Adipose tissue (tissue), 3 donors: ENCODE results near the gene CALML3. TPM values are rescaled to one million over a fixed set of nuclear protein-coding genes. Genes with fewer than 3 reads are reported as not detected.

Experiments
- H3K27ac ChIP-seq: one replicate; pipeline ENCODE4 v1.5.1; 2013; ENCODE audit warnings: low read depth, low read length
- WGBS, 3 donors: extraction: QIAGEN DNeasy Blood & Tissue Kit; methylation state at CpG; one replicate each; pipeline ENCODE4 v1.1.7; 2013; 5-methylcytosine and 5-hydroxymethylcytosine counted together
- polyA plus RNA-seq, 3 donors: library from polyadenylated mRNA; stranded (reverse); fragments of 200-250 nt; gene quantifications; one replicate each; pipeline ENCODE4 v1.2.3, GENCODE V29; 2013
- donor health status: healthy with polysubstance abuse.
- donor health status: Bipolar disorder and iron deficiency.
- donor health status: healthy.

The CALML3 gene
- polyA plus RNA-seq, 3 donors: 0.06 to 0.36 (median 0.22) TPM

GRCh38 chr10:5546891-5547680 is 22.3 kb downstream of the CALML3 start:
- 63 to 84% (median 80%) methylated on average over 7 of the region's 7 CpGs for WGBS, 3 donors
- H3K27ac ChIP-seq: no peak overlapping the region

GRCh38 chr10:5547681-5547930 is 22.8 kb downstream of the CALML3 start:
- WGBS, 3 donors: 24 to 38% (median 32%) methylated on average over 4 of the region's 4 CpGs
- no peak overlapping the region for H3K27ac ChIP-seq

DNA sequence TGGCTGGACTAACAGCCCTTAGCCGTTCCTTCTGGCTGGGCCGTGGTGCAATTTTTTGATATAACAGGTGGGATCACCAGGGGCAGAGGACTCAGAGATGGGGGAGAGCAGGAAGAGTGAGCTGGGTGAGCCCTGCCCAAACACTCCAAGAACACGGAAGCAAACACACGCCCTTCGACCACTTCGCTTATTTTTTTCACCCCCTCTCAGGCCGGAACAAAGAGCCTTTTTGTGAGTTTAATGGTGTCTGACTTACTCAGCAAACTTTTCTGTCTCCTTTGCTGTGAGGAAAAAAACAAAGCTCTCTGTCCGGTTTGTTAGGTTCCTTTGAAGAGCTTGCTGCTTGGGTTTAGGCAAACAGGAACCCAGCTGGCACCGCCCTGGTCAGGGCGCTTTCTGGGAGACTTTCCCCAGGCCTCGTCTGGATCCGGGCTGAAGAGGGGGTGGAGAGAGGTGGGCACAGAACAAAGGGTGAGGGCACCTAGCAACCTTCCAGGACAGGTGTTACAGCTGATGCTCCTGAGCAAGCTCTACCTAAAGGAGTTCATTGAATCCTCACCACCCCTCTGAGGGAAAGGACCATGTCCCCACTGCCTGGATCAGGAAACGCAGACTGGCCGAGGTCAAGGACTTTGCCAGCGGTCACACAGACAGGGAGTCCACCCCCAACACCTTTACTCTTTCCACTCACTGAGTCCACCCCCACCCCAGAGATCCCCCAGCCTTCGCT is 23.3 kb downstream of the CALML3 start:
- 31 to 41% (median 38%) methylated on average over 16 of the region's 16 CpGs for WGBS, 3 donors
- no peak overlapping the region for H3K27ac ChIP-seq

- WGBS, 3 donors: 96 to 98% (median 97%) methylated on average over 16 of the region's 16 CpGs
- no peak overlapping the region for H3K27ac ChIP-seq
These were observed 24.9 kb downstream of the CALML3 start for GRCh38 chr10:5549462-5550249.

DNA sequence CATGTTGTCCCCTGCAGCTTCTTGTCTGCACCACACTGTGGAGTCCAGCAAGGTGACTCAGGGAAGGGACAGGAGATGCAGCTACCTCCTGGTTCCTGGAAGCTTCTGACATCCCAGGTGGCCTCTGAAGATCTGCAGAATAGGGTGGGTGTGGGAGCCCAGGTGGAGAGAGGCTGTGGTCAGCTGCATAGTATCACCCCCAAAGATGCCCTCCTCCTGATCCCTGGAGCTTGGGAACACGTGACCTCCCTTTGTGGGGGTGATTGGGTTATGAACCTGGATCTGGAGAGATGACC is 25.4 kb downstream of the CALML3 start:
- 85 to 87% (median 87%) methylated on average over 1 of the region's 1 CpG for WGBS, 3 donors
- H3K27ac ChIP-seq: no peak overlapping the region

DNA sequence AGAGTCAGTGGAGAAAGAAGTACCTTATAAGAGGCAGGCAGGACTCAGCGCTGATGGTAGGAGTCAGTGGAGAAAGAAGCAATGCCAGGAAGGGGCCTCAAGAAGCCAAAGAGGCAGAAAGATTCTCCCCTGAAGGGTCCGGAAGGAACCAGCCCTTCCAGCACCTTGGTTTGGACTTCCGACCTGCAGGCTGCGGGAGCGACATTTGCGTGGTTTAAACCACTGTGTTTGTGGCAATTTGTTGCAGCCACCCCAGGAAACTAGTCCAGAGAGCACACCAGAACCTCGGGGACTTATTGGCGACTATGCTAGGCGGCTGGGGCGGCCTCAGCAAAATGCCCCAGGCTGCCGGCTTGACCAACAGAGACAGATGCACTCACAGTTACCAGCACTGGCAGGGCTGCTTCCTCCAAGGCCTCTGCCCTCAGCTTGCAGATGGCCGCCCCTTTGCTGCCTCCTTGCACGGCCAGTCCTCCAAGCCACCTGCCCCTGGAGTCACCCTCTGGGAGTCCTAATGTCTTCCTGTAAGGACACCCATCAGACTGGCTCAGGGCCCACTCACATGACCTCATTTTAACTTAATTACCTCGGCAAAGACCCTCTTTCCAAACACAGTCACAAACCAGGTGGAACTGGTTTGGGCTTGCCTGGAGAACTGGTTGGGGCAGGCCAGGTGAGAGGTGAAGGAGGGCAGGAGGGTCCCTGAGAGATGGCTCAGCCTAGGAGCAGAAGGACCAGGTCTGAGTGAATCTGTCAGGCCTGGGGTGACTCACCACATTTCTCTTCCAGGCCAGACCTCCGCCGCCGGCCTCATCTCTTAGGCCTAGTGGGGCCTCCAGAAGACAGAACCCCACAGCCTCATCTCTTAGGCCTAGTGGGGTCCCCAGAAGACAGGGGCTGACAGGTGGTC is 26.1 kb downstream of the CALML3 start:
- H3K27ac ChIP-seq: no peak overlapping the region
- WGBS, 3 donors: 82 to 92% (median 85%) methylated on average over 17 of the region's 17 CpGs

GRCh38 chr10:5551531-5552375 is 27.0 kb downstream of the CALML3 start:
- H3K27ac ChIP-seq: no peak overlapping the region
- WGBS, 3 donors: 70 to 87% (median 73%) methylated on average over 15 of the region's 15 CpGs

DNA sequence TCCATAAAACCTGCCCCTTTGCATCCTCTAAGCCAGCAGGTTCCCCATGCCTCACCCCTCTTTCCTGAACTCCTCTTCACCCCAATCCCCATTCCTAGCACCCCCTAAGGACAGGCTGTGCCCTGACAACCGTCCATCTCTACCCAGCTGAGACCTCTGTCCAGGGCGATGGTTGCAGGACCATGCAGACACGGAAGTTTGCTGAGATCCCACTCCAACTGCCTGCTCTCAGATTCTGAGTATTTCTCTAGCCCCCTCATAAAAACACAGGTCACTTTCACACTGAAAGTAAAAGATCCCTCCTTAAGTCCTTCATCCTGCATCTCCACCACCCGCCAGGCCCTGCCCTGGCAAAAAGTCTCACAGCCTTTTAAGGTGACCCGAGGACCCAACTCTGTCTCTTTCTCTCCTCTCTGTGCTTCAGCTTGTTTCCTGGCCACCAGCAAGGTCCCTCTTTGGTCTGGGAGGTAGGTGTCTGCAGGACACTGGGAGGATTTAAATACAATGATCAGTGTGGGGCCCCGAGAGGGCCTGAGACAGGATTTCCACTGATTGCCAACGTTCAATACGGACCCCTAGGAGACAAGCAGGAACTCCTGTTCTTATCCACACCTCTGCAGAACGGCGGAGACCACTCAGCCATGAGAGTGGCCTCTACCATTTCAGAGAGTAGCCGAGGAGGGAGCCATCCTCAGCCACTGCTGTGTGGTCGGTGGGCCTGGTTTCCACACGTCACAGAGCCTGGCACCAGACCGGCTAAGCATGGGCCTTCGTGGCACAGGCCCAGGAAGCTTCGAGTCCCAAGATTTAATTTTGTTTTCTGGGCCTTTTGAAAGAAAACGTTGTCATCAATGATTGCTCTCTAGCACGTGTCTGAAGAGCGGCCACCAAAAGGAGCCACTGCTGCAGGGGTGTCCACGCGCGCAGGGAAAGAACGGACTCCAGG is 27.9 kb downstream of the CALML3 start:
- H3K27ac ChIP-seq: no peak overlapping the region
- WGBS, 3 donors: 83 to 92% (median 86%) methylated on average over 23 of the region's 23 CpGs

DNA sequence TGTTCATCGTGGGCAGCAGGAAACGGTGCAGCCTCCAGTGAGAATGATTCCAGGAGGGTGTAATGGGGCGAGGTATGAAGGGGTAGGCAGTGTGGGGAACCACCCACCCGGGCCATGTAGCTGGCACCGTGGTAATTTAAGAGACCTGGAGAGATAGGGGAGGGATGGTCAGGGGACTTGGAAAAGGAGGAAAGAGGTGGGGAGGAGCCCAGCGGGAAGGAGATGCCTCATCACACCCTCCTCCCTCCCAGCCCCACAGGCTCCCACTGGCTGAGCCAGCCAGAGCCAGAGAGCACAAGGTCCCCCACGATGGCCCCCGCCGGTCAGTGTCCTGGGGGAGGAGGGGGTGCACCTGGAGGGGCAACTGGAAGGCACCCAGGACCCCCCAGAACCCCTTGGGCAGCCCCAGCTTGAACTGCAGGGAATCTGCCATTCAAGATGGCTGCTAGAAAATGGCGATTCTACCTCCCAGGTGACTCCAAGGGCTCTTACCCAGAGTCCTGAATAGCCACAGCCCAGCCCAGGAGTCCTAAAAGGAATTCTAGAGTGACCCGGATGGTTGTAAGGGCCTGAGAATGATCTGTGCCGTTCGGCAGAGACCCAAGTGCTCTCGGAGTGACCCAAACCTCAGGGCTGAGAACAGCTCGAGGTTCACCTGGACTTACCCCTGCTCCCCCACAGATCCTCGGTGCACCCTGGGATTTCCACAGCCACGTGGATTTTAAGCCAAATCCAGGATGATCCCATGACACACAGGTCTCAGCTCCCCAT is 28.8 kb downstream of the CALML3 start:
- no peak overlapping the region for H3K27ac ChIP-seq

GRCh38 chr10:5555021-5555510 is 30.3 kb downstream of the CALML3 start:
- no peak overlapping the region for H3K27ac ChIP-seq
- 77 to 92% (median 87%) methylated on average over 19 of the region's 19 CpGs for WGBS, 3 donors

More for the DNA sequence above, 28.8 kb downstream of the CALML3 start:
- WGBS, 3 donors: 67 to 81% (median 75%) methylated on average over 16 to 17 of the region's 17 CpGs

GRCh38 chr10:5555881-5556280 is 31.1 kb downstream of the CALML3 start:
- H3K27ac ChIP-seq: no peak overlapping the region

GRCh38 chr10:5556576-5556975 is 31.8 kb downstream of the CALML3 start:
- no peak overlapping the region for H3K27ac ChIP-seq
- 84 to 88% (median 87%) methylated on average over 11 of the region's 11 CpGs for WGBS, 3 donors

More at GRCh38 chr10:5555881-5556280, 31.1 kb downstream of the CALML3 start:
- 94 to 96% (median 96%) methylated on average over 5 of the region's 5 CpGs for WGBS, 3 donors

DNA sequence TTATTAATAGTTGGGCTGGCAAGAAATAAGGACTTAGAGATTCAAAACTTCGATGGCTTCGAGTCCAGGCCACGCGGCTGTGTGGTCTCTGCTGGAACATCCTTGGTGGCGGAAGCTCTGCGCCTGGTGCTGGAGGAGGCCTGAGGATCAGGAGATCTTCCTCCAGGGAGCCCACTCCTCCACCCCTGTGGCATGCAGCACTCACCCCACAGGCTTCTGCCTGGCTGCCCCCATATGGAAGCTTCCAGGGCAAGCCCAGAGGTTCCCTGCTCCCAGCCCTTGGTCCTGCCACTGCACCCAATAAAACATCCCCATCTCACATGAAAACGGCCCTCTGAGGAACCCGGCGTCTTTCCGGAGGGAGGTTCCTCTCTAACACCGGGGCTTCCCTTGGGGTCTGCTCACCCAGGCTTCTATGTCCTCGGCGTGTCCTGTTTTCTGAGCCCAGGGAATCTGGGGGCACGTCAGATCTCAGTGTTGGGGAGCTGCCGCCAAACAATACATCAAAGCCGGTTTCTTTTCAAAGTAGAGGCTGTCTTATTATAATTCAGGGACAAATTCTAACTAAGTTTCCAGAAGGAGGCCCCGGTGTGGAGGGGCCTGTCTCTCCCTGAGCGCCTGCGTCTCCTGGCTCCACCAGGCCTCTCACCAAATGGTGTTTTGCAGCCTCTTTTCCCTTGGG is 32.4 kb downstream of the CALML3 start:
- H3K27ac ChIP-seq: no peak overlapping the region
- WGBS, 3 donors: 91 to 96% (median 91%) methylated on average over 19 of the region's 19 CpGs

DNA sequence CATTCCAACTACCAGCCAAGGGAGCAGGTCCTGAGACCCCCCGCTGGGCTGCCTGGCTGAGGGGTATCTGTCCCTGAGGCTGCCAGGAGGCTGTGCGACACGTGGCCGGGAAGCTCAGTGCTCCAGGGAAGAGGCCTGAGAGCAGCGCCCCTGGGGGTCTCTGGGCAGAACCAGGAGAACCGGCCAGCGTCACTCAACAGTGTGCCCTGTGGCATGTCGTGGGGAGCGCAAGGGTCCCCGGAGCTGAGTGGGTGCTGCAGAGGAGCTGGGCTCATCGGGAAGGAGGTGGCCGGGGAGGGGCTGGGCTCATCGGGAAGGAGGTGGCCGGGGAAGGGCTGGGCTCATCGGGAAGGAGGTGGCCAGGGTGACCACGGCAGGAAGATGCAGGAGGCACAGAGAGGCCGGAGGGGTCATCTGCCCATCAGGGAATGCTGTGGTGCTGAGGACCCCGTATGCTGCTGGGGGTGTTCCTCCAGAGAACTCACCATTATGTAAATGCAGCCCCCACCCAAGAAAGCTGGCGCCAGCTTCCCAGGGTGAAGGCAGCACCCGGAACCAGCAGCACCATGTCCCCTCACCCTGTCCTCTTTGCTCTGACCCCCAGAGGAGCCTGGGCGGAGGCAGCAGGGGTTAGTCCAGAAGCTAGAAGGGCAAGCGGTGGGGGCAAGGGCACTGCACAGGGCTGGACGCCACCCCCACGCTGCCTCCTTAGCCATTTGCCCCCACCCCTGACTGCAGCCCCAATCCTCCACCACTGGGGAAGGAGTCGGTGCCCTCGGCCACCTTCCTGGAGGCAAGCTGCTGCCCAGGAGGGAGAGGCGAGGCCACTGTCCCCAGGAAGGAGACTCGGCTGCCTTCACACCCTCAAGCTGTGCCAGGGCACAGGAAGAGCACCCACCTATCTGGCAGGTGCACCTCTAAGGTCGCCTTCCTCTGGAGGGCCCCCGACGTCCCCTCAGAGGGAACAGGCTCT is 33.3 kb downstream of the CALML3 start:
- WGBS, 3 donors: 86 to 94% (median 90%) methylated on average over 31 of the region's 31 CpGs
- no peak overlapping the region for H3K27ac ChIP-seq
